GM18909 (cell line): ENCODE results near the gene ZRSR2.

Source experiments
- ATAC-seq: cut with Tn5 transposase; IDR thresholded peaks from one replicate; pipeline ENCODE4 v1.9.1; 2021; ENCODE audit warnings: mild to moderate bottlenecking; ENCODE audit not compliant: unreplicated experiment, poor library complexity

ZRSR2 gene

GRCh38 chrX:15843960-15844359, 53.7 kb downstream of the ZRSR2 start:
- ATAC-seq: no peak

- no peak for ATAC-seq
Observed at GRCh38 chrX:15848576-15848975, 58.3 kb downstream of the ZRSR2 start.

- no peak for ATAC-seq
Observed at GRCh38 chrX:15849555-15849954, 59.3 kb downstream of the ZRSR2 start.

GRCh38 chrX:15853586-15854079, 63.3 kb downstream of the ZRSR2 start:
- ATAC-seq: no peak

GRCh38 chrX:15854080-15854655, 63.9 kb downstream of the ZRSR2 start:
- peak; percentile 39 for ATAC-seq

GRCh38 chrX:15854712-15855567, 64.7 kb downstream of the ZRSR2 start, which contains the start of gene AP1S2:
TSS of gene AP1S2 (minus strand) at chrX:15854813. CDS start at chrX:15852524, 2,289 bp downstream.
- ATAC-seq: peak; percentile 96

- ATAC-seq: no peak
Observed at GRCh38 chrX:15855568-15856221, 65.4 kb downstream of the ZRSR2 start.

- ATAC-seq: no peak
Observed at GRCh38 chrX:15856222-15856587, 65.9 kb downstream of the ZRSR2 start.

GRCh38 chrX:15856636-15857035, 66.4 kb downstream of the ZRSR2 start:
- no peak for ATAC-seq

- ATAC-seq: no peak
Observed at GRCh38 chrX:15858051-15858450, 67.8 kb downstream of the ZRSR2 start.

GRCh38 chrX:15860921-15861320, 70.6 kb downstream of the ZRSR2 start:
- no peak for ATAC-seq

GRCh38 chrX:15864023-15864422, 73.7 kb downstream of the ZRSR2 start:
- no peak for ATAC-seq

GRCh38 chrX:15864629-15865028, 74.3 kb downstream of the ZRSR2 start:
- no peak for ATAC-seq

GRCh38 chrX:15866147-15866546, 75.9 kb downstream of the ZRSR2 start:
- ATAC-seq: no peak

GRCh38 chrX:15869695-15870094, 79.4 kb downstream of the ZRSR2 start:
- ATAC-seq: no peak

- ATAC-seq: no peak
Observed at GRCh38 chrX:15870310-15870709, 80.0 kb downstream of the ZRSR2 start.
